Fibroblast of mammary gland (primary cell): Measurements from ENCODE around the gene PLEKHA6.

Experiments
- DNase-seq: peaks from one replicate; pipeline ENCODE4 v3.0.0-alpha.2; 2010; ENCODE audit warnings: low read depth
- H3K4me3 ChIP-seq: 2 replicates; pipeline ENCODE4 v1.5.1; 2011; ENCODE audit warnings: low read depth, mild to moderate bottlenecking, low read length, moderate library complexity; ENCODE audit not compliant: control insufficient read depth
- CTCF ChIP-seq: conservative IDR thresholded peaks from 2 replicates; pipeline ENCODE4 v1.5.1; 2011; ENCODE audit warnings: low read depth, low read length, inconsistent platforms; ENCODE audit not compliant: control insufficient read depth, insufficient read depth

PLEKHA6 gene

DNA sequence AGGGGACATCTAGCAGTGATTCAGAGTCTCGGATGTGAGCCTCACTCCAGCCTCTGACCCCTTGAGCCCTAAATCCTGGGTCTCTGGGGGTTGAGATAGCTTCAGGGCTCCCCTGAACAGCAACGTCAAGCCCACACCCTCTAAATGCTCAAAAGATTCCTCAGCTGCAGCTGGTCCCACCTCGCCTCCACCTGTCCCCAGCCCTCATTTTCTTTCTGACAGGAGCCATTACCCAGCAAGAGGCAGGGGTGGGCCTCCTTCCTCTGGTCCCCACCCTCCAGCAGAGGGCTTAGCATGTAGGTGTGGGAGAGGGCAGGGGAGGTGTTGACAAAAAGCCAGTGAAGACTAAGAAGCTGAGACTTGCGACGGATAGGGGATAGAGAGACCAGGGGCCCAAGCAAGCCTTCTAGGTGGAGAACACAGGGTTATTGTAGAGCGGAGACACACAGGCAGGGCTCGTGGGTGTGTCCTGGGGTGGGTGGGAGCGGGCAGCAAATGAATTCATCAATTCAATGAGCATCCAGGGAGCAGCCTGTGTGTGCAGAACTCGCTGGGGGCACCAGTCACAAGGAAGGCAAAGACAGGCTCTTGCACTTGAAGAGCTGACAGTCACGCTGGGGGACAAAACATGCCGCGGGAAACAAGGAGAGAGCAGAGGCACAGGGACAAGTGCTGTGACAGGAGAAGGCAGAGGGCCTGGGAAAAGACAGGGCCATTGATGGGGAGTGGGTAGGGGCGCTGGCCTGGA lies 97.0 kb downstream of the PLEKHA6 start:
- no peak overlapping the region for H3K4me3 ChIP-seq
- DNase-seq = no peak
- no peak for TF ChIP-seq CTCF

DNA sequence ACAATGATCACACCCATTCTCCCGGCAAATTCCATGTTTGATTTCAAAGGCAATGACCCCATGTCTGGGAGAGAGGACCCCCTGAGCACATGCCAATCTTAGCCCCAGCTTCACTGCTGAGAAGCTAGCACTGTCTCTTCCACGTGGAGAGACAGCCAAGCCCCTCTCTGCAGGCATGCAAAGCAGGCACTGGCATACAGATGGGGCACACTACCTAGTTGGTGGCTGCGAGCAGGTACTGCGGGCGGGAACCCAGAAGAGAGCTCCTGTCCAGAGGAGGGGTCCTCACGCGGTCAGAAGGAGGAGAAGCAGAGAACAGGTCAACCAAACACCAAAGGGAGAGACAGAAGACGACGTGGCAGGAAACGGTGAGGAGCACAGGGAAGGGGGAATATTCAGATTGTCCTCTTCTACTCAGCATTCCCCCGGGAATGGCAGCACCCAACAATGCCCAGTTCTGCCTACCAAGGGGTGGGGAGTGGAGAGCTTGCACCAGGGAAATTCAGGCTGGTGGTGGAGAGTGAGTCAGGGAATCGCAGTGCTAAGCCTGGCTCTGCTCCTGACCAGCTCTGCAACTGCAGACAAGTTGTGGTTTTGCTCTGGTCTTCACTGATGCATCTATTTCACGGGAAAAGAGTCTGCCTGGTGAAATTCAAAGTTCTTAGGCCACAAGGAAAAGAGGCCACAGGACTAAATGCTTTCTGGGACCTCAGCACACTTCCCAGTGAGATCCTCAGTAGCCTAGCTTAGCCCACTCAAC lies 97.8 kb downstream of the PLEKHA6 start:
- no peak for TF ChIP-seq CTCF
- H3K4me3 ChIP-seq = no peak overlapping the region
- peak; percentile 69 for DNase-seq

DNA sequence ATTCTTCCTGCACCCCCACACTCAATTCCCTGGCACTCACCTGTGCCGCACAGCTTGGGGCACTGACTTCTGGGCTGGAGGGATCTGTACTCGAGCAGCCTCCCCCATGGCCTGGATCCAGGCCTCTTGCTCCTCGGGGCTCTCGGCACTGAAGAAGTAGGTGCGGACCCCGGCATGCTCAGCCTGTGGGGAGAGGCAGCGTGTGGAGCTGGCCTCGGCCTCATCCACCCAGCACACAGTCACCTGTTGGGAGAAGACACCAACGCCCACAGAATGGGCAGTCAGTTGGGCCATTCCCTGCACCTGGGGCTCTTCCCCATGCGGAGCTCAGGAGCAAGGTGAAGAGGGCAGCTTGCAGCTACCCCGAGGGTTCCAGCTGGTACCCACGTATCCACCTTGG lies 98.5 kb downstream of the PLEKHA6 start:
- TF ChIP-seq CTCF = no peak
- no peak overlapping the region for H3K4me3 ChIP-seq
- no peak for DNase-seq

- TF ChIP-seq CTCF = no peak
- DNase-seq = no peak
- H3K4me3 ChIP-seq = no peak overlapping the region
Observed at GRCh38 chr1:204260601-204261197, 99.0 kb downstream of the PLEKHA6 start.

DNA sequence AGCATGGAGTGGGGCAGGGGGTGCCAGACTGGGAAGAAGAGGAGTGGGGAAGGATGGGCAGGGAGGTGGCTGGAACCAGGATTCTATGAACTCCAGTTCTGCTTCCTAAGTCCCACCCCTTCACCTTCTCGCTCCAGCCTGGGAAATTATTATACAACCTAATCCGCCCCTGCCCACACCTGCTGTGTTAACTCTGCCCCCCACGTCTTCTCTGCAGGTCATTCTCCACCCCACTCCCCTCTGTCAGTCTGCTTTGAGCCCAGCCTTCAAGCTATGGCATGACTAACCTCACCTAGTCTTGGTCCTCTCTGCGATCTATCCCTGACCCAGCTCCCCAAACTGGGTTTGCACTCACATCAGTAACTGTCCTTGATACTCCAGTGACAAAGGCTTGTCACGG lies 99.9 kb downstream of the PLEKHA6 start:
- no peak for DNase-seq
- H3K4me3 ChIP-seq = no peak overlapping the region
- TF ChIP-seq CTCF = no peak

- H3K4me3 ChIP-seq = no peak overlapping the region
- DNase-seq = no peak
- TF ChIP-seq CTCF = no peak
Observed at GRCh38 chr1:204259196-204259595, 100.5 kb downstream of the PLEKHA6 start.
